ENCODE measurements around the gene ARRDC1. TPM values are rescaled to one million over a fixed set of nuclear protein-coding genes. Genes with fewer than 3 reads are reported as not detected.

The ARRDC1 gene
- total RNA-seq, 1 experiment from 2014 or later: 13.3 TPM

GRCh38 chr9:137613259-137613658, 7.8 kb downstream of the ARRDC1 start:
- H3K27me3 ChIP-seq (replicated peaks; ENCODE audit: insufficient read depth, low read depth, low read length, poor library complexity): no peaks in the 10 kb centered on the region
- TF ChIP-seq CTCF (conservative IDR thresholded peaks at IDR 0.05; ENCODE audit: low read depth, low read length) (no peak), EZH2 (IDR thresholded peaks at IDR 0.05; ENCODE audit: borderline replicate concordance, low read depth, low read length, poor library complexity, severe bottlenecking) (no peak)
- no TSS peak for BruUV-seq (replicated peaks)
- no peaks in the 10 kb centered on the region for H3K9me3 ChIP-seq (ENCODE audit: low read depth, low read length, poor library complexity, severe bottlenecking)
- intact Hi-C loops (cut with micrococcal nuclease; ENCODE audit: unreplicated experiment): no loop called here
- ChIA-PET POLR2A (ENCODE audit: low non-redundant PET) (no interaction called here), CTCF (no interaction called here)
- no peak for DNase-seq (ENCODE audit: low spot score)
- peaks cover 31% of the 10 kb centered on the region for H3K36me3 ChIP-seq (ENCODE audit: insufficient read depth, low read length, poor library complexity, severe bottlenecking)
- H3K4me1 ChIP-seq (ENCODE audit: insufficient read depth, low read length, poor library complexity, severe bottlenecking): peaks cover 4% of the 10 kb centered on the region
- H3K4me3 ChIP-seq (ENCODE audit: low read depth, low read length, poor library complexity, severe bottlenecking): no peak overlapping the region
- no peak overlapping the region for H3K27ac ChIP-seq (ENCODE audit: low read depth, low read length, poor library complexity, severe bottlenecking)

- CTCF ChIA-PET: no interaction called here
- Histone ChIP-seq H3K36me3 (ENCODE audit: insufficient read depth, low read length, poor library complexity, severe bottlenecking) (peaks cover 31% of the 10 kb centered on the region), H3K4me1 (ENCODE audit: insufficient read depth, low read length, poor library complexity, severe bottlenecking) (peaks cover 4% of the 10 kb centered on the region), H3K4me3 (ENCODE audit: low read depth, low read length, poor library complexity, severe bottlenecking) (no peak overlapping the region), H3K27ac (ENCODE audit: low read depth, low read length, poor library complexity, severe bottlenecking) (no peak overlapping the region), H3K9me3 (ENCODE audit: low read depth, low read length, poor library complexity, severe bottlenecking) (no peaks in the 10 kb centered on the region), H3K27me3 (replicated peaks; ENCODE audit: insufficient read depth, low read depth, low read length, poor library complexity) (no peaks in the 10 kb centered on the region)
- intact Hi-C loops (cut with micrococcal nuclease; ENCODE audit: unreplicated experiment): no loop called here
- no peak for DNase-seq (ENCODE audit: low spot score)
- TF ChIP-seq CTCF (conservative IDR thresholded peaks at IDR 0.05; ENCODE audit: low read depth, low read length): no peak
- no peak for TF ChIP-seq EZH2 (IDR thresholded peaks at IDR 0.05; ENCODE audit: borderline replicate concordance, low read depth, low read length, poor library complexity, severe bottlenecking)
- POLR2A ChIA-PET (ENCODE audit: low non-redundant PET): no interaction called here
- no TSS peak for BruUV-seq (replicated peaks)
These were observed 8.4 kb downstream of the ARRDC1 start for GRCh38 chr9:137613738-137614523.

- H3K27me3 ChIP-seq (replicated peaks; ENCODE audit: insufficient read depth, low read depth, low read length, poor library complexity): no peaks in the 10 kb centered on the region
- H3K4me3 ChIP-seq (ENCODE audit: low read depth, low read length, poor library complexity, severe bottlenecking): no peak overlapping the region
- DNase-seq (ENCODE audit: low spot score): no peak
- intact Hi-C loops (cut with micrococcal nuclease; ENCODE audit: unreplicated experiment): no loop called here
- peaks cover 31% of the 10 kb centered on the region for H3K36me3 ChIP-seq (ENCODE audit: insufficient read depth, low read length, poor library complexity, severe bottlenecking)
- ChIA-PET CTCF (interaction anchor here (0.6 kb wide), 1 partner anchor 36 kb away, joined by 3 read pairs; no protein-coding TSS in a partner anchor), POLR2A (ENCODE audit: low non-redundant PET) (no interaction called here)
- peaks cover 4% of the 10 kb centered on the region for H3K4me1 ChIP-seq (ENCODE audit: insufficient read depth, low read length, poor library complexity, severe bottlenecking)
- no peaks in the 10 kb centered on the region for H3K9me3 ChIP-seq (ENCODE audit: low read depth, low read length, poor library complexity, severe bottlenecking)
- no TSS peak for BruUV-seq (replicated peaks)
- no peak for TF ChIP-seq EZH2 (IDR thresholded peaks at IDR 0.05; ENCODE audit: borderline replicate concordance, low read depth, low read length, poor library complexity, severe bottlenecking)
- 0 out of 2 replicates have a peak, but pooled peaks have one; percentile 16 for TF ChIP-seq CTCF (conservative IDR thresholded peaks at IDR 0.05; ENCODE audit: low read depth, low read length)
- no peak overlapping the region for H3K27ac ChIP-seq (ENCODE audit: low read depth, low read length, poor library complexity, severe bottlenecking)
These were observed 9.3 kb downstream of the ARRDC1 start for GRCh38 chr9:137614631-137615386.
